Medulla oblongata (tissue), 1 donor: ENCODE measurements around the gene DZANK1.
"Not testable (repeated sequence)": the region's sequence is repeated elsewhere in the genome, so short reads cannot be mapped to it uniquely, and the experiment has no call there.

Experiments
- DNase-seq: peaks from one replicate; pipeline ENCODE4 v3.0.0-alpha.2; 2015; ENCODE audit errors: extremely low spot score

Gene DZANK1

DNA sequence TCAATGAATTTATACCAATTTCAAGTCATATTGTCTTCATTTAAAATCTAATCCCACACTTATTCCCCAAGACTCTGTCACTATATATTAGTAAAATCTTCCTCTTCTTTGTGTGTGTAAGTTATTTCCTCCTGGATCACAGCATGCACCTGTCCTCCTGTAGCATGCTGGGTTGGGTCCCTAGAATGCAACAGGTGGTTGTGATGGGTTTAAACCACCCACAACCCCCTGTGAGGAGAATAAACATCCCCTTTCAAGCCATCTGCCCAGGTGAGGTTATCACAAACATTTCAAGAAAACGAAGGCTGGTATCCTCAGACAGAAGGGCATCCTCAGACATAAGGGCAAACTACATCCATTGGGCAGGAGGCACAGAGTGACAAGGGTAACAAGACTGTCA, 26.4 kb downstream of the DZANK1 start:
- no peak for DNase-seq

DNA sequence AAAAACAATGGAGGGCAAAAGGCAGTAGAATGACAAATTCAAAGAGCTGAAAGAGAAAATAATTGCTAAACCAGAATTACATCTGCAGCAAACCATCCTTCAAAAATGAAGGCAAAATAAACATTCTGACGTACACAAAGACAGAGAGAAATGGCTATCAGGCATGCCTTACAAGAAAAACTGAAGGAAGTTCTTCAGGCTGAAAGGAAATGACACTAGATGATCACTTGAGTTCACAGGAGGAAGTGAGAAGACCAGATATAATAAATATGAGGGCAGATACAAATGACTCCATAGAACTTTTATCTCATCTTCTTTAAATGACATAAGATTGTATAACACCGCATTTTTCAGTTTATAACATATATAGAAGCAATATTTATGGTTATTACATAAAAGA, 30.0 kb downstream of the DZANK1 start:
- DNase-seq: no peak

DNA sequence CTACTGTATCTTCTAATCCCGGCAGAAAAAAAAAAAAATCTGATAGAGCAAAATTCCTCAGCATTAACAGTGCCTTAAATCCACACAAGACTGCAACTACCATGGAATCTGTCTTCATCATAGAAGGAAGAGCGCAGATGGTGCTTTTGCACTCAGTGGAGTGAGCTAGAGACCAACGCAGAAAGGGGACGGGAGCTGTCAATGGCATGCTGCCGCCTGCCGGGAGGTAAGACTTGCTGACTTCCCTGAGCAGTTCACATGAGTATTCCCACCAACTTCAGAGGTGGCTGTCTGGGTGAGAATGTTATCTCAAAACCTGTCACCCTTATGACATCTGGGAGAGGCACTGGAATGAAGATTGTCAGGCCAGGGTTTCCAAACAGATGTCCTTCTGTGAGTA, 35.6 kb downstream of the DZANK1 start:
- no peak for DNase-seq

DNA sequence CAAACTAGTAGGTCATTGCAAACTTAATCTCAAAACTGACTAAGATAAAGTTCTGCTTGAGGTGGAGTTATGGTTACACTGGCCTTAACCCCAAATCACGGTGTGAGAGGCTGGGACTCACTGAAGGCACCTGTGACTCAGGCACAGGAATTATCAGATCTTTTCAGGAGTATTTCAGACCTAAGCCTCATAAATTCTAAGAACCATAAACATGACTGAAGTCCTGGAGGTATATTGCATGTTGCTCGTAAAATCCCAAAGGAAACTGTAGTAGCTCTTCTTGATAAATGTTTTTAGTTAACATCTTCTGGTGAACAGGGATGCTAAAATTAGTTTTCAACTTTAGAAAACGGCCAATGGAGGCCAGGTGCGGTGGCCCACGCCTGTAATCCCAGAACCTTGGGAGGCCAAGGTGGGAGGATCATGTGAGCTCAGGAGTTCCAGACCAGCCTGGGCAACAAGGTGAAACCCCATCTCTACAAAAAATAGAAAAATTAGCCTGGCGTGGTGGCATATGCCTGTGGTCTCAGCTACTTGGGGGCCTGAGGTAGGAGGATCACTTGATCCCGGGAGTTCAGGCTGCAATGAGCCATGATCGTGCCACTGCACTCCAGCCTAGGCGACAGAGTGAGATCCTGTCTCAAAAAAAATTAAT, 36.5 kb downstream of the DZANK1 start:
- no peak for DNase-seq

DNA sequence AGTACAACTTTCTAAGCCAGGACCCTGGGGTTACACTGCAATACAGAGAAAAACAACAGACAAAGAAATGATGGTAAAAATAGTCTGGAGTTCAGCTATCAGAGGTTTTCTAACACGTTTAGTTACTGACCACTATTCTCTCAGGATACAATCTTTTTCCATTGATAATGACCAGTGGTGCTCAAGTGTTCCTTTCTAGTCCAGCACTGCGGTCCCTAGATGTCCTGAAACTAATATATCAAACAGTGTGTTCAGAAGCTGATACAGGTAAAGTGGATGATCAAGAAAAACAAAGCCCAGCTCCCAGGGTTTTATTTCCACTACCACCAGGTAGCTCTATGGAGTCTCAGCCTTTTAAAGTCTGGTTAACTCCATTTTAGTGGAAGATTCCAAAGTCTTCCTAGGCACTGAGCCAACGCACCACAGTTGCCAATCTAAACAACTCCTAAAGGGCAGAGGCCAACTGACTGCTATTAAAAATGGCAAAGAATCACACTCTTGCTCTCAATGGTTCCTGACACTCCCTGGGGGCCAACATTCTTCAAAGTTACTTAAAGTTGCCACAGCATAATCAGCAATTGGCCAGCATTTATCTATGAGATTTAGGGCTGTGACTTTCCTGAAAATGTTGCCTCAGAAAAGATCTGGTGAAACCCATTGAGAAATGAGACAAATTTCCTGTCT, 38.2 kb downstream of the DZANK1 start:
- DNase-seq: no peak

DNA sequence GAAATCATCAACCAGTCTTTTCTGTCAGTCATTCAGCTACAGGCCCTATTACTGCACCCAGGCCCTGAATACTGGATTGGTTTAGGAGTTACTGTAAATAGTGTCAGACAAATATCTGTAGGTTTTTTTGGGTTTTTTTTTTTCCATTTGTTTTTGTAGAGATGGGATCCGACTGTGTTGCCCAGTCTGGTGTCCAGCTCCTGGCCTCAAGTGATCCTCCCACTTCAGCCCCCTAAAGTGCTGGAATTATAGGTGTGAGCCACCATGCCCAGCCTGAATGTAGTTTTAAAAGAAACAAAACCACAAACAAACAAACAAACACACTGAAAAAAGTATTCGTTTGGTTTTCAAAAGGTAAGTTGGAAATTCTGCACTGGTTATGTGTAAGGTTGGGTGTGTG, 39.6 kb downstream of the DZANK1 start:
- DNase-seq: no peak

DNA sequence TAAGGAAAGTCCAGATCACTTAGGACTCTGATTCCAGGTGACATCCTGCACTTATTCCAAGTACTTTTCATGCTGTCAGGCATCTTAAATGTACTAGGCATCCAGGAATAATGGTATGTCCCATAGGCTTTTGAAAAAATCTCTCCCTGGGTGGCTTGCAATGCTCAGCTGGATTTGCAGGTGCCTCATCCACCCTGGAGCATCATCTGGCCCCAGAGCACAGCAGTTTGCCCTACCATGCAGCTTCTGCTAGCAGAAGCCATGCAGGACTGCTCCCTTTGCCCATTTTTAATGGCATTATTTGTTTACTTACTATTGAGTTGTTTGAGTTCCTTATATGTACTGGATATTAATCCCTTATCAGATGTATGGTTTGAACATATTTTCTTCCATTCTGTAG, 45.2 kb downstream of the DZANK1 start:
- DNase-seq: no peak

DNA sequence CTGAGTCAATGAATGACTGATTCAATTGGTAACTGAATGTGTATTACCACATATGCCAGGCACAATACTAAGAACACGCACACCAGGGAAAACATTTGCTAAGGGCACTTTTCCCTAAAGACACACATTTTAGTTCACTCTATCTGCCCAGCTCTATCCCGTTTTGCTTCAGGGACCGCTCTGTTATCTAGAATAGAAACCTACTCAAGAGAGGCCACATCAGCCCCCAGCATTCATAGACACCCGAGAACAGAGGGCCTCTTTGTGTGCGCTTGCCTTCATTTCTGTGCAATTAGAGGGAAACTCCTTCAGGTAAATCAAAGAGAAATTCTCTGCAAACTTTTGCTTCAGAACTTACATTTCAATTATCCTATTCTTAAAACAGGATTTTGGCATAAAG, 50.3 kb downstream of the DZANK1 start:
- no peak for DNase-seq

DNA sequence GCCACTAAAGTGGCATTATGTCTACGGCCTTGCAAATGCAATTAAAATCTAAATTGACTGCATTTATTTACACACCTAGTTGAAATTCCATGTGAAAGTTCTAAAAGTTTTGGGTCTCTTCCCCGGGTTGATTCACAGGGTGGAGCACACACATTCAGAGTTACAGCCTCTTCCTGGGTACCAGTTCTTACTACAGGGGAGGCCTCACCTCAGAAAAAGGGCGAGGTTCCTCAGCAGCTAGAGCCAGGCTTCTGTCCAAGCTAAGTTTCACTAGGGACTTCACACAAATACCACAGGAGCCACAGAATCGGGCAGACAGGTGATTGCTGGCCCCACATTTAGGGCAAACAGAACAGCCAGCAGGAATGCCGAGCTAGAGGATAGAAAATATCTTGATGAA, 52.7 kb downstream of the DZANK1 start:
- DNase-seq: no peak

DNA sequence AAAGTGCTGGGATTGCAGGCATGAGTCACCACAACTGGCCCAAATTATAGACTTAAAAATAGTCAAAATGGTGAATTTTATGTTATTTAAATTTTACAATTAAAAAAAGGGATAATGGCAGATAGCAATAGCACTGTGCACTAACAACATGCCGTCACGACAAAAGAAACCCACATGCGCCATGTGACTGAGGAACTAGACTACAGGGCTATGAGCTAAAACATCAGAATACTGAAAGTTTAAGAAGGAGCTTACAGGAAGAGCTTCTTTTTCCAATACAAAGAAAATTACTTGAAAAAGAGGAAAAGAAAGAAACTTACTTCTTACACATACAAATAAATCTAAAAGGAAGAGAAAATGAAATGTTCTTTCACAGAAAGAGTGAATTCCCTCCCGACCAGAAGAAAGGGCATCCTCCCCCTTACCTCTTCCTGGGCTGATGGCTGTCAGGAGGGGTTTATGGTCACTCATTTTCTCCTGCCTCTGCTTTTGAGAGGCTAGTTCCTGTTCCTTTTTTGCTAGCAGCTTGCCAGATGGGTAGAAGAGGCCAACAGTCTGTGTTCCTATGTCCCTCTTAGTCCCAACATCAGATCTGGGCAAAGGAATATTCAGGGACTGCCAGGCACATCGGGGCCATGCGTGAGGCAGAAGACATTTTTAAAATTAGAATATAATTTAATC, 54.5 kb downstream of the DZANK1 start:
- DNase-seq: peak; percentile 44

DNA sequence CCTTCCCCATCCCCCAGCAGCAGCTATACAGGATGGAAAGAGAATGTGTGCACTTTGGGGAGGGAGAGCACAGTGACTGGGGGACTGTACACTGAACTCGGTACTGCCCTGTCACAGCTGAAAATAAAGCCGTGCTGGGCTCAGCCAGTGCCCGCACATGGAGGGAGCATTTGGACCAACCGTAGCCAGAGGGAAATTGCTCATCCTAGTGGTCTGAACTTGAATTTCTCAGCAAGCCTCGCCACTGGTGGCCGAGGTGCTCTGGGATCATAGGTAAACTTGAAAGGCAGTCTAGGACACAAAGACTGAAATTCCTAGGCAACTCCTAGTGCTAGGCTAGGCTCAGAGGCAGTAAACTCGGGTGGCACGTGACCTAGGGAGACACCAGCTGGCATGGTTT, 61.0 kb downstream of the DZANK1 start:
- DNase-seq: no peak

DNA sequence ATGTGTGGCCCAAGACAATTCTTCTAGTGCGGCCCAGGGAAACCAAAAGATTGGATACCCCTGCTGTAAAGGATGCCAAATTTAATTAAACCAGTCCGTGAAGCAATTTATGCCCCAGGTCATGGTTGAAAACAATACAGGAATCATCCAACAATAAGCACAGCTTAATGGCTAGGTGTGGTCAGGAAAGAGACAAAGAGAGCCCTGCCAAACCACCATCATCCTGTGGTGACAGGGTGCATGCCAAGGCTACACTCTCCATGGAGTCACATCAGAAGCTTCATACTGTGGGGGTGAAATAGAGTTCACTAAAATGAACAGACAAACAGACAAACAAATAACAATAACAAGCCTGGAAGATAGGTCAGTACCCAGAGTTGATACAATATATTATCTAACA, 62.7 kb downstream of the DZANK1 start:
- DNase-seq: no peak

DNA sequence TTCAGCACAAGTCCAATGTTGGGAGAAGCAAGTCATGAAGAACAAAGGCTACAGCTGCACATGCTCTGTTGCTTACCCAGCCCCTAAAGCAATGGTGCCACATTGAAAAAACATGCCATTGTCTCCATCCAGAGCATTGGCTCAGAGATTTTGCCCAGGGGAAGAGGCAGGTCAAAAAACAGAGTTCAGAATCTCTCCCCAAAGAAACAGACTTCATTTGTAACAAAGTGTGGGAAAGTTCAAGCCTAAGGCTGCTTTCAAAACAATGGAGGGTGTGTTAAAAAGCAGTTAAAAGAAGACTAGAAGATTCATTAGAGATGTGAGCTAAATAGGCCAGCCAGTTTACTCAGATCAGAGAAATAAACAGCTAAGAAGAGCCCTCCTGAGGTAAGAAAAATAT, 63.6 kb downstream of the DZANK1 start:
- DNase-seq: no peak

DNA sequence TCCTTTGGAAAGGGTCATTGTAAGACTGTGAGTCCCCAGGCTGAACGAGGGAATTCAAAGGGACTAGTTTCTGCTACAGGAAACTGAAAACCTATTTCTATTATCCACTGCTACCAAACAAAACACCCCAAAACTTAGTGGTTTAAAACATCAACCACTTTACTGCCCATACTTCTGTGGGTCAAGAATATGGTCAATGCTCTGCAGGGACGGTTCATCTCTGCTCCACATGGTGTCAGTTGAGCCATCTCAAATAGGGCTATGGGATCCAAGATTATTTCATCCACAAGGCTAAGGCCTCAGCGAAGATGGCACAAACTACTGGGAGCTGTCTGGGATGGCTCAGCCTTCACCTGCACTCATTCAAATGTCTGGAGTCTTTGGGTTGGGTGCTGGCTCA, 65.5 kb downstream of the DZANK1 start:
- no peak for DNase-seq

DNA sequence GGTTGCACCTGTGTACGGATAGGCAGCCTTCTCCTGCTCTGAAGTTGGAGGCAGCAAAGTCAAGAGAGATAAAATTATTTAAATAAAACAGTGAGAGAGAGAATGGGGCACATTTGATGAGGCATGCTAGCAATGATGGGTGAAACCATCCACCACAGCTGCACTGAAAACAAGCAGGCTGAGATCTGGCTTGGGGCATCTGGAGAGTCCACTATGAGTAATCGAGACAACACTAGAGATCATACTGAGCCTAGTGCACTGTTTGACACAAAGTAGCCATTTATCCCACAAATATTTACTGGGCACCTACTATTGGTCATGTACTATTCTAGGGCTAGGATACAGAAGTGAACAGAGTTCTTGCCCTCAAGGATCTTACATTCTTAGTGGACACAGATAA, 66.4 kb downstream of the DZANK1 start:
- DNase-seq: no peak

DNA sequence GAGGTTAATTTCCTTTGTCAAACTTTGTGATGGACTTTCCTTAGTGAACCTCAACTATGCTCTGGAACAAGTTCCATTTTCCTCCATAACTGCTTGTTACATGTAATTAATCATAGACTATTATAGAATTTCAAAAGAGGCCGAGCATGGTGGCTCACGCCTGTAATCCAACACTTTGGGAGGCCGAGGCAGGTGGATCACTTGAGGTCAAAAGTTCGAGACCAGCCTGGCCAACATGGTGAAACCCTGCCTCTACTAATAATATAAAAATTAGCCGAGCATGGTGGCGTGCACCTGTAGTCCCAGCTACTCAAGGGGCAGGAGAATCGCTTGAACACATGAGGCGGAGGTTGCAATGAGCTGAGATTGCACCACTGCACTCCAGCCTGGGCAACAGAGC, 68.1 kb downstream of the DZANK1 start:
- not testable (repeated sequence) for DNase-seq

DNA sequence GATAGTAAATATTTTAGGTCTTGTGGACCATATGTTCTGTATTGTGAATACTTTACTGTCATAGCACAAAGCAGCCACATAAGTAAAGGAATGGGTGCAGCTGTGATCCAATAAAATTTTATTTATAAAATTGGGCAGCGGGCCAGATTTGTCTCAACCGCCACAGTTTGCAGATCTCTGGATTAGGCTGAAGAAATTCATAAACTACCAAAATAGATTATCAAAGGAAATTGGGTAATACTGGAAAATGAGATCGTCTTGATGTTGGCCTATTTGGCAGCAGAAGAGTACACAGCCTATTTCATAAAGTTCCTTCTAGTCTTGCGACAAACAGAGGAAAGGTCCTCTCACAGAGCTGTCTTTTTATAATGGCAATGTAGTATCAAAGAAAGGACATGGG, 69.8 kb downstream of the DZANK1 start:
- DNase-seq: no peak

DNA sequence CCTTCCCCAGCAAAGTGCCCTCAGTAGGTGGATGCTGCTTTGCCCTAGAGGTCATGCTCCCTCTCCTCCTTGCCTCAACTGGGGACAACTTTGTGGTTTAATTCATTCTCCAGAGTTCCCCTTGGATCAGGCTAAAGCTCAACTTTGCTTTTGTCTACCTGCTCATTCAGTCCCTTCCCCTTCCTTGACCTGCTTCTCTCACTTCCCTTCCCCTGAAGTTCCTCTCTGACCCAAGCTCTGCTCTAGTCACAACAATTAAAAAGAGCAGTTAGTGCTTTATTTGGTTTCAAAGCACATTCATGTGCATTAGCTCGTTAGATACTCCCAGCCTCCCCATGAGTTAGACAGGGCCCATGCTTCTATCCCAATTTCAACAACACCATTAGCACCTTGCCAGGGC, 71.3 kb downstream of the DZANK1 start:
- DNase-seq: no peak

DNA sequence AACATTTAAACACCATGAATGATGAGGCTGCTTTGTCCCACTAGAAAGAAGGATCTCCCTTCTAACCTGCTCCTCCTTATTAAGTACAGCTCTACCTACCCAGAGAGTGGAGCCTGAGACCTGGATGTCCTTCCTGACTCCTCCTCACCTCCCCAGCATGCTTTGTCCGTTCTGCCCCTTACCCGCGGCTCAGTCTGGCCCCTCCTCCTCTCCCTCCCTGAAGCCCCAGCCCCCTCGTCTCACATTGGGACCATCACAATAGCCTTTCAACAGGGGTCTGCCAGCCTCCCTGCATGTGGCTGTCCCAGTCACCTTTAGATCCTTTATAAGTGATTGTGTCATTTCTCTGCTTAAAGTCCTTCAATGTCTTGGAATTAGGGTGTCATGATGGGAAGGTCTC, 72.5 kb downstream of the DZANK1 start:
- no peak for DNase-seq

DNA sequence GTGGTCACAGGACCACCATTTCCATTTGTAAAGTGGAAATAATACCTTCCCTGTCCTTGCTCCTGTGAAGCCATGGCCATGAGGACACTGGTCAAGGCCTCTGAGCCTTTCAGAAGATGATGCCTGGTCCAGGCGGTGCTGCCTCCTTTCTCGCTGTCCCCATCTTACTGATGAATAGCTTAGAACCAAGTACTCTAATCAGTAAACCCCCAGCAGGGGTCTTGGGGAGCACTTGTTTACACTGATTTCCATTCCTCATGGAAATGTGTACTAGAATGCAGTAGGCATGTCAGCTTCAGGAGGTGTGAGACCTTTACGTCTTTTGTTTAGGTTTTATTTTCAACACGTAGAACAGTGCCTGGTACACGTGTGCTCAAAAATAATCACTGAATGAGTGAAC, 75.1 kb downstream of the DZANK1 start:
- no peak for DNase-seq

DNA sequence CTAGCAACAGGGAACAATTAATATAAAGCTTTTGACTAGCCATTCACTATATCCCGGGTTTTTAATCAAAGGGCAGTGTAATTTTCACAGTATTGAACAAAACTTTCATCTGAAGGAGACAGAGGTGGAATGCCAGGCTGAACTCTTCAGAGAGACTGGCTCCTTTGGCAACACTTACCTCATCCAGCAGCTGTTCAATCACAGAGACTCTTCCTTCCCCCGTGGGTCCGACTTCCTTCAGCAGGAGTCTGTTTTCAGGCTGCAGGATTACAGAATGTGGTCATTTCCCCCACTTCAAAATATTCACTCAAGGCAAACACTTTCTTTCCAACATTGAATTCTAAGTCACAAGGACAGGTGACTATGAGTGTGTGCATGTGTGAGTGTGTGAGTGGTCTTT, 76.6 kb downstream of the DZANK1 start:
- no peak for DNase-seq

DNA sequence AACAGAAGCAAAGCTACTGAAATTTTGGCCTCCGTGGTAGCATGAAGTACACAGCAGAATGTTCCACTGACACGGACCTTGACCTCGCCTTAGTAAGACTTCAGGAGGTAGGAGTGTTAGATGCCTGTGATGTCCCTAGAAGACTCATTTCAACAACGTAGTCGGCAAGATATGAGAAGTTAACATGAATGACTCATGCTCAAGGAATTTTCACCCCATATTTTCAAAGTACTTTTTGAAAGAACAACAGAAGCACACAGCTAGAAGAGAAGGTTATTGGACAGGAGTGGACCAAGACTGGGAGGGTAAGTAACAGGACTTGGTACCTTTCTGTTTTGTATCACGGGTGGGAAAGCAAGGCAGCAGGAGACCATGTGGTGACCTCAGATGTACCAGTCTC, 78.0 kb downstream of the DZANK1 start:
- DNase-seq: no peak

DNA sequence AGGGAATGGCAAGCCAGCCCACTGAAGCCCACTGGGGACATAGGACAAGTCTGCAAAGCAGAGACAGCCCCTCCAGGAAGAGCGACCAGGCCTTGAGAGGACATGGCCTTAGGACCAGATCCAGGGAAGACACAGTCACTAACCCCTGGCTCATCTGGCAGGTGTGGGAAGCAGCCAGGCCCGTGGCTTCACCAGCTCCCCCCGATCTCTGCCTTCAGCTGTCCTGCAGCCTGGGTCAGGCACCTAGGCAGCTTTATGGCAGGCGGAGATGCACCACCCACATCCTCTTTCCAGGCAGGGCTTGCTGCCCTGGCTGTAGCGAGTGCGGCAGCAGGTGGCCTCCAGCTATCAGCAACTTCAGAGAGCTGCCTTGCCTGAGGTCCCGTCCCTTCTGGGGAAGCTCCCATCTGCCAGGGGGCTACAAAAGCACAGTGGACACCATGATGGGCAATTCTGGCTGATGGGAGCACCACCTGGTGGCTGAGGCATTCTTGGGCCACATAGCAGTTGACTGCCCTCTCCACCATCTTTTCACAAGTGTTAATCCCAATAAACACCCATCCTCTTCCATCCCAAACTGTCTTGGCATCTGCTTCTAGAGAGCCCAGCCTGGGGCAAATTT, 85.8 kb downstream of the DZANK1 start:
- DNase-seq: no peak
